Thoracic aorta (tissue), 2 donors: ENCODE data around the gene C2CD5. TPM values are rescaled to one million over a fixed set of nuclear protein-coding genes. Genes with fewer than 3 reads are reported as not detected.

Experiments
- ATAC-seq: fragments of 150-250 bp; one replicate; pipeline ENCODE4 v1.8.0; 2017; ENCODE audit warnings: low read depth; ENCODE audit not compliant: insufficient number of reproducible peaks, low FRiP score
- DNase-seq: peaks from one replicate; pipeline ENCODE4 v3.0.0-alpha.2; 2020; ENCODE audit warnings: low spot score
- H3K27ac ChIP-seq, 2 donors: fragments of 200-600 bp; sonication (generic); 1 replicate in 1 of 2; 2 replicates in 1 of 2; pipeline ENCODE4 v1.5.1; 2016; ENCODE audit warnings: mild to moderate bottlenecking in 2 of 2, moderate library complexity in 2 of 2
- H3K27me3 ChIP-seq: fragments of 200-600 bp; sonication (generic); replicated peaks from 2 replicates; pipeline ENCODE4 v1.6.0; 2016; ENCODE audit warnings: mild to moderate bottlenecking; ENCODE audit not compliant: insufficient read depth
- H3K36me3 ChIP-seq: fragments of 200-600 bp; sonication (generic); one replicate; pipeline ENCODE4 v1.5.1; 2016
- H3K4me1 ChIP-seq, 2 donors: fragments of 200-600 bp; sonication (generic); 1 replicate in 1 of 2; 2 replicates in 1 of 2; pipeline versions ENCODE4 v1.5.1 to v1.6.0; 2016; ENCODE audit warnings: low read depth in 2 of 2, mild to moderate bottlenecking in 1 of 2; ENCODE audit not compliant: control insufficient read depth in 1 of 2
- H3K4me3 ChIP-seq: fragments of 200-600 bp; sonication (generic); 2 replicates; pipeline ENCODE4 v1.5.1; 2016; ENCODE audit warnings: mild to moderate bottlenecking
- H3K9me3 ChIP-seq: fragments of 200-600 bp; sonication (generic); 2 replicates; pipeline ENCODE4 v1.5.1; 2016
- total RNA-seq, 2 donors: library from RNA; depleted of rRNA; stranded (reverse); fragments of >200 nt; gene quantifications; one replicate each; pipeline versions ENCODE4 v1.1.0 to v1.2.3, GENCODE V29; 2016
- TF ChIP-seq, protein P1 (sequence below): fragments of 200-600 bp; sonication (generic); IDR thresholded peaks from one replicate; pipeline ENCODE4 v1.5.1; 2019; ENCODE audit warnings: antibody characterized with exemption

The C2CD5 gene
- total RNA-seq, 2 donors from 2014 or later = 41.3 to 60.0 TPM

DNA sequence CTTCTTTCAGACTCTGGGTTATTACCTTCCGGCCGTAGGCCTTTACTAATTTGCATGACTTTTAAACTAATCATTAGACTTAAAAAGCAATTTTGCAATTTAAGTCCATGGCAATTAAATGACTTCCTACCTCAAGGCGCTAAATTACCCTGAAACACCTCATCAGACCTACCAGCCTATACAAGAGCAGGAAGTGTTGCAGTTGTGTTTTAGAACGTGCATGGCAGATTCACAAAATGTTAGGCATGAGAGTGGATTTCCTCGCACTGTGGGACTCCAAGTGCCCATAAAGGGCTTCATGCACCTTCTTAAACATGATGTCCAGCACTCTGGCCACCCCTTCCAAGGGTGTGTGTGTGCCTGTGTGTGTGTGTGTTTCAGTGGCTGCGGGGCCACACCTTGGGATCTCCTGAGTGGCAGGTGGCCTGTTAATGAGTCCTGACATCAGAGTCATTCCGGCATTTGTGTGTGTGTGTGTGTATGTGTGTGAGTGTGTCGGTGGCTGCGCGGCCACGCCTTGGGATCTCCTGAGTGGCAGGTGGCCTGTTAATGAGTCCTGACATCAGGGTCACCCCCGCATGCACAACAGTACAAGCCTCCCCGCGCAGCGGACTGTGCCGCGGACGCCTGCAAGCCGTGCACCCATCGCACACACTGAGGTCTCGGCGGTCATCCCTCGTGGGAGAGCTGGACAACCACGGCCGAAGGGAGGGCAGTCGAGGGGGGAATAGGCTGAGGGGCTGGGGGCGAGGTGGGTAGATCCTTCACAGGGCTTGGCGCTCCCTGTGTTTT, 900 bp downstream of the C2CD5 start:
- Histone ChIP-seq H3K4me1 (peaks cover 13 to 37% of the 10 kb centered on the region in 2 donors), H3K27ac (peak overlapping the region; percentile 85 to 90), H3K36me3 (no peaks in the 10 kb centered on the region), H3K9me3 (no peaks in the 10 kb centered on the region), H3K27me3 (no peaks in the 10 kb centered on the region), H3K4me3 (peak overlapping the region; percentile 87)
- ATAC-seq (no peak), DNase-seq (peak; percentile 7)
- TF ChIP-seq, protein P1, sequence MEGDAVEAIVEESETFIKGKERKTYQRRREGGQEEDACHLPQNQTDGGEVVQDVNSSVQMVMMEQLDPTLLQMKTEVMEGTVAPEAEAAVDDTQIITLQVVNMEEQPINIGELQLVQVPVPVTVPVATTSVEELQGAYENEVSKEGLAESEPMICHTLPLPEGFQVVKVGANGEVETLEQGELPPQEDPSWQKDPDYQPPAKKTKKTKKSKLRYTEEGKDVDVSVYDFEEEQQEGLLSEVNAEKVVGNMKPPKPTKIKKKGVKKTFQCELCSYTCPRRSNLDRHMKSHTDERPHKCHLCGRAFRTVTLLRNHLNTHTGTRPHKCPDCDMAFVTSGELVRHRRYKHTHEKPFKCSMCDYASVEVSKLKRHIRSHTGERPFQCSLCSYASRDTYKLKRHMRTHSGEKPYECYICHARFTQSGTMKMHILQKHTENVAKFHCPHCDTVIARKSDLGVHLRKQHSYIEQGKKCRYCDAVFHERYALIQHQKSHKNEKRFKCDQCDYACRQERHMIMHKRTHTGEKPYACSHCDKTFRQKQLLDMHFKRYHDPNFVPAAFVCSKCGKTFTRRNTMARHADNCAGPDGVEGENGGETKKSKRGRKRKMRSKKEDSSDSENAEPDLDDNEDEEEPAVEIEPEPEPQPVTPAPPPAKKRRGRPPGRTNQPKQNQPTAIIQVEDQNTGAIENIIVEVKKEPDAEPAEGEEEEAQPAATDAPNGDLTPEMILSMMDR = no peak

DNA sequence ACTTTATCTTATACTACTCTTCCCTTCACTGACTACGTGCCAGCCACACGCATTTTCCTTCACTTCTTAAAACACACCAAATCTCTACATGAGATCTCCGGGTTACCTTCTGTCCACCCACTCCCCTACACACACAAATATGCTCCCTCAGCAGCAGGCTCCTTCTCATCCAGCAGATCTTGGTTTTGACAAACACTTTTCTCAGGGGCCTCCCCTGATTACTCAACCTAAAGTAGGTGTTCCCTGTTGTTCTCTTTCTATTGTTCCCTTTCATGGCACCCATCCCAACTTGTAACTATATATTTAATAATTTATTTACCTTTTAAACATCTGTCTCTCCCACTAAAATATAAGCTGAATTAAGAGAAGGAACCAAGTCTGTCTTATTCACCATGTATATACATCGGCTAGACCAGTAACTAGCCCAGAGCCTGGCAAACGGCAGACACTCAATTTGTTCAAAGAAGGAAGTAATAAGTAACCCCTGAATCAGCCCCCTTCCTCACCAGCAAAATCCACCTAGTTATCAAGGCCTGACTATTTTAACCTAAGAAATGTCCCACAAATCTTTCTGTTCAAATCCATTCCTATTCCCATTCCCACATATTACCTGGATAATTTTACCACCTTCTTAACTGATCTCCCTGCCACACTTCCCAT, 2.7 kb downstream of the C2CD5 start:
- no peak overlapping the region for H3K27ac ChIP-seq
- ATAC-seq = no peak
- peaks cover 31 to 49% of the 10 kb centered on the region in 2 donors for H3K4me1 ChIP-seq
- no peaks in the 10 kb centered on the region for H3K36me3 ChIP-seq
- no peak for DNase-seq
- peak overlapping the region; percentile 23 for H3K4me3 ChIP-seq
- no peaks in the 10 kb centered on the region for H3K27me3 ChIP-seq
- no peaks in the 10 kb centered on the region for H3K9me3 ChIP-seq
- TF ChIP-seq, protein P1 = no peak

DNA sequence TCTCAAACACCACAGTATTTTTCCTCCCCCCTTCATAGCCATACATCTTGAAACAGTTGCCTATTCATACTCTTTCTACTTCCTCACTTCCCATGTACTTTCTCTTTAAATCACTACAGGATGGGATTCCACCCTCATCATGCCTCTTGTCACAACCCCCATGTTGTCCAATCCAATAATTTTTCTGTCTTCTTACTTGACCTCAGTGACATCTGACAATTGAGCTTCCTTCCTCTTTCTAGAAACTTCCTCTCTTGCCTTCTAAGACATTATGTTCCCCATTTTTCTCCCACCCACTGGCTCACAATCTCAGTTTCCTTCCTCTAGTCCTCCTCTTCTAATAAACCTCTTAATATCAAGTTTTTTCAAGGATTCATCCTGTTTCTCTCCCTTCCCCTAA, 5.3 kb downstream of the C2CD5 start:
- no peak overlapping the region for H3K4me3 ChIP-seq
- no peaks in the 10 kb centered on the region for H3K9me3 ChIP-seq
- DNase-seq = no peak
- TF ChIP-seq, protein P1 = no peak
- no peaks in the 10 kb centered on the region for H3K36me3 ChIP-seq
- no peak overlapping the region for H3K27ac ChIP-seq
- peaks cover 39 to 50% of the 10 kb centered on the region in 2 donors for H3K4me1 ChIP-seq
- no peaks in the 10 kb centered on the region for H3K27me3 ChIP-seq
- no peak for ATAC-seq

DNA sequence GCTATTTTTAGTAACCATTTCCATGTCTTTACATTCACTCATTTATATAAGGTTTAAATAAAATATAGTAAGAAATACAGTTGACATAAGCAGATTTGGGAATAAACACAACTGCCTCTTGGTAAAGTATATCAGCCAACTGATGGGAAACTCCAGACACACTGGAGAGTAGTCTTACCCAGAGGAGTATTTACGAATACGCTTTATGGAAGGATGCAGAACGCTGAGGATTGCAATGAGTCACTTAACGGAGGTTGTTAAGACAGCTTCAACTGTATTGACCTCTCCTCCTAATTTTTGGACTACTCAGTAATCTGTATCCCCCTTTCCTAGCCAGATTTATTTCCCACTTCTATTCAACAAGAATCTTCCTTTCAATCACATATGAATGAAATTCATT, 6.0 kb downstream of the C2CD5 start:
- H3K9me3 ChIP-seq = no peaks in the 10 kb centered on the region
- peaks cover 39 to 49% of the 10 kb centered on the region in 2 donors for H3K4me1 ChIP-seq
- TF ChIP-seq, protein P1 = no peak
- H3K27me3 ChIP-seq = no peaks in the 10 kb centered on the region
- ATAC-seq (no peak), DNase-seq (no peak)
- H3K4me3 ChIP-seq = no peak overlapping the region
- no peak overlapping the region for H3K27ac ChIP-seq
- H3K36me3 ChIP-seq = peaks cover 2% of the 10 kb centered on the region

DNA sequence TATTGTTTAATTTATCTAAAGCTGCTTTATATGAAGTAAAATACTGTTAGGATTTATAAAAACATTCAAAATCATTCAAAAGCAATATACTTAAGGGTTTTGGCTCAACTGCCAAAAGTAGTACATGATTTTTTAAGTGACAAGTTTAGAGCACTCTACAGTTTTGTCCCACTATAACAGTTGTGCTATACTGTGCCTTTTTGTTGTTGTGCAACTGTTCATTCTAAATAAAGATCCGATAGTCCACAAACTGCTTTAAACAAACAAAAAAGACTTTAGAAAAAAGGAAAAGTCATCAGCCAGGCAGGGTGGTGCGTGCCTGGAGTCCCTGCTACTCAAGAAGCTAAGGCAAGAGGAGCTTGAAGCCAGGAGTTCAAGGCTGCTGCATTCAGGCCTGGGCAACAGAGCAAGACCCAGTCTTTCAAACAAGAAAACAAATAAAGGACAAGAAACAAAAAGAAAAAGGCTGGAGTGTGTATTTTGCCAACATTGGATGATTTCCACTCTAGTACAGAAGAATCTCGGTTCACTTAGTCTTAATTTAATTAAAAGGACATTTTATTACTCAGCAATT, 7.3 kb downstream of the C2CD5 start:
- no peak overlapping the region for H3K4me3 ChIP-seq
- H3K27ac ChIP-seq = no peak overlapping the region
- ATAC-seq (no peak), DNase-seq (no peak)
- H3K4me1 ChIP-seq = peaks cover 33 to 36% of the 10 kb centered on the region in 2 donors
- no peaks in the 10 kb centered on the region for H3K27me3 ChIP-seq
- no peaks in the 10 kb centered on the region for H3K9me3 ChIP-seq
- H3K36me3 ChIP-seq = peaks cover 3% of the 10 kb centered on the region
- TF ChIP-seq, protein P1 = no peak
